Measurements from ENCODE around the gene NR2F1-AS1.

The NR2F1-AS1 gene

DNA sequence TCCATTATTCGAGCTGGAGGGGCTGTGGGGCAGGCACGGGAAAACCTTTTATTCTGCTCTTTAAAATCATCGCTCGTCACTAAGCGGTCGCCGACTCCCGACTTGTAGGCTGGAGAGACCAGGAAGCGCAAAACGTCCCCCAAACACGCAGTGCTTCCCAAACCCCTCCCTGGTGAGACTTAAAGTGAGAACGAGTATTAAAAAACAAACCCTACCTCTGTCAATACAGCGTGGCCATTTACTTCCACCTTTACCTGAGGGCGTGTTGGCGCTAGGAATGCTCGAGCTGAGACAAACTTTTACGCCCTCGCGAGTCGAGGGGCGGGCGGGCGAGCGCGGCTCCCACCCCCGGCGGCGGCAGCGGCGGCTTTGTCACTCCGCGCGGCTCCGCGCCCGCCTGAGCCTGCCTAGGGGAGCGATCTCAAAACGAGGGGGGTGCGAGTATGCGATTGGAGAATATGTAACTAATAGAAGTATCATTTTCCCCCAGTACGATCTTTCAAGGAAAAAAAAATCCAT is at the start of gene NR2F1-AS1:
Gene NR2F1-AS1 (minus strand): TSS at position 293 of the 519 bp plus-strand sequence.
- DNase-seq: no peak

DNA sequence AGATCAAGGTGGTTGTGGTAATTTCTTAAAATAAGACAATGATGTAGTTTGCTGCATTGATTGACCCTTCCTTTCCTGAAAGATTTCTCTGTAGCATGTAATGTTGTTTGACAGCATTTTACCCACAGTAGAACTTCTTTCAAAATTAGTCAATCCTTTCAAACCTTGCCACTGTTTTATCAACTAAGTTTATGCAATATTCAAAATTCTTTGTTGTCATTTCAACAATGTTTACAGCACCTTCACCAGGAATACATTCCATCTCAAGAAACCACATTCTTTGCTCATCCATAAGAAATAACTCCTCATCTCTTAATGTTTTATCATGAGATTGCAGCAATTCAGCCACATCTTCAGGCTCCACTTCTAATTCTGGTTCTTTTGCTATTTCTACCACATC is 45.8 kb upstream of the NR2F1-AS1 start:
- DNase-seq: no peak
- no peak for ATAC-seq

More for the DNA sequence above, at the start of gene NR2F1-AS1:
- ATAC-seq: peak; percentile 33

DNA sequence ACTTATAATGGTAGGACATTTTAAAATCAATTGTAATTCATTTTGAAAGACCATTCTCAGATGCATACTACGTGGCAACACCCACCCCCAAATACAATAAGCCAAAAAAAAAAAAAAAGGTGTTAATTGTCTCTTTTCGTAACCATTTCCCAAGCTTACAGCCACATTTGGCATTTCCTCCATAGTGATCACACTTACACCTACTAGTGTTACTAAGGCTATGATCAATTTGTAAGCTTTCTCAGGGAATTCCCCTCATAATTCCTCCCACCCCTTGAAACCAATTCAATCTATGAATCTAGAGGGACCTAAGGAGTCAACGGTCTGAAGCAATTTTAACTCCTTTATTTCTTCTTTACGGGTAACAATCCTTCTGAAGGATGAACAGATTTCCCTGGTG is 42.1 kb upstream of the NR2F1-AS1 start:
- ATAC-seq (peak; percentile 25), DNase-seq (no peak)

DNA sequence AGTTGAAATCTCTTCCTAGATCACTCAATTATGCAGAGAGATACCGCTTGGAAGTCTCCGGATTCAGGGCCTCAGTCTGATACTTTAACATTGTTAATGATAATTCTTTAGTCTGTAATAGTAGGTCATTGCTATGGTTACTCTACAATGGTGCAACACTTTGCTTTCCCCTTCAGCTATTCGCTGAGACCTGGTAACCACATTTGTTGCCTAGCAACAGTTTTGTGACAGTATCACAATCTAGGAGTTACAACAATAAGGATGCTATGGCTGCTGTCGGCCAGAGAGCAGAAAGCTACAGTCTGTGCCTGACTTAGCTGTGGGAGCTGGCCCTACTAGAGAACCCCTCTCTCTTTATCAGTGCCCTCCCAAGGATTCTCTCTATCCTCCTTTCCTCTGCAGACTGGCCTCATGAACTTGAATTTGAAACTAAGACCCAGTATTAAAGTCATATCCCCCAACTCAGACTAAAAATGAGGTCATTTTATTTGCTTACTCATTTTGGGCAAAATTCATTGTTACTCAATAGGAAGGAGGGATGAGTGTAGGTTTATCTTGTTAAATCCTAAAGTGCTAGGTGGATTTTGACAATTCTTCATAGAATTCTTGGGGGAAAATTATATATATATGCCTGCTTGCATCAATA is 41.3 kb upstream of the NR2F1-AS1 start:
- DNase-seq (no peak), ATAC-seq (peak; percentile 44)

DNA sequence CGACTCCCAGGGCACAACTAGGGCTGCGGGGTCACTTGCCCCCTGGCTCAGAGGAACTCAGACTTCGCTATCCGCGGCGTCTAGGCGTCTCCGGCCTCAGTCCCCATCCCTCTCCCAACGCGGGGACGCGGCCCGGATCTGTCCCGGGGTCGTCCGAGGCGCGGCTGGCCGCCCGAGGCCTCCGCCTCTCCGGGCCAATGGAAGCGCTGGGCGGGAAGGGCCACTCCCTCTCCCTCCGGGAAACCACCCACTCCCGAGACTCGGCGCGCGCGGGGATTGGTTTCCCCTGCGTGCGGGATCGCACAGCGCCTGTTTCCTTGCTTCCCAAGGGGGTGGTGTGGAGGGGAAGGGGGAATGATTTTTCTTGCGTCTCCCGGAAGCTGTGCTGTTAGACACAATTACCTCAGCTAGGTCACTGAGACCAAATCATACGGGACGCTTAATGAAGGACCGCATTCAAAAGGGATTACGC is 40.3 kb upstream of the NR2F1-AS1 start:
- DNase-seq (peak; percentile 39), ATAC-seq (peak; percentile 6)

DNA sequence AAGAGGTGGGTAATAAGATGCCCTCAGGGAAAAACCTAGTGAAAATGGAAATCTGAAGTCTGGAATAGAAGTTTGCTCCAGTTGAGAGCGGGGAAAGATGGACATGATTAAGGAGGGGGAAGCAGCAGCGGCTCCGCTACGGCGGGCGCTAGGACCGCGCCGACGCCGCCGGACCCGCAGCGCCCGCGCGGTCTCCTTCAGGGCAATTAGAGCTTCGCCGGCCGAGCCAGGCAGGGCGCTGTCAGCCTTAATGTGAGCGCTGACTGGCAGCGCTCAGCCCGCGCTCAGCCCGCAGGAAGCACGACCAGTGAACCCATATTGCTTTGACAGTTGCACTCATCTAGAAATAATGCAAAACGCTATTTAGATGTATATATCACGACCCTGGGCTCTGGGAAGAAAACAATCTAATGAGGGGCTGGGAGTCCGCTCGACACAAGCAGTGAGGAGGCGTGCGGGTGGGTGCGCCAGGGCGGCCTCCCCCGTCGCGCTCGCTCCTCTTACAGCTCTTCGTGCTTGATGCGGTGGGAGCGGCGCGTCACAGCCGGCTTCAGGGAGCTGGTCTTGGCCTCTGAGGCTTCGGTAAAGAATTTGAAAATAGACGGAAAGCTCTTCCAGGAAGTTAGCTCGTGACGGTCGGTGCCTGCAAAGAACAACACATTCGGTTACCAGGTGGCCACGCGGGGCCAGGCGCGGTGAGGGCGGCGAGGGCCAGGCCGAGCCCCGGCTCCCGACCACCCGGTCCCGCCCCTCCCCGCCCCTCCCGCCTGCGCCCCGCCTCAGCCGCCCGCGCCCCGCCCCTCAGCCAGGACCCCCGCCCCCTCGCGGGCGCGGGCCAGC is 39.7 kb upstream of the NR2F1-AS1 start:
- DNase-seq (peak; percentile 70), ATAC-seq (peak; percentile 90)

DNA sequence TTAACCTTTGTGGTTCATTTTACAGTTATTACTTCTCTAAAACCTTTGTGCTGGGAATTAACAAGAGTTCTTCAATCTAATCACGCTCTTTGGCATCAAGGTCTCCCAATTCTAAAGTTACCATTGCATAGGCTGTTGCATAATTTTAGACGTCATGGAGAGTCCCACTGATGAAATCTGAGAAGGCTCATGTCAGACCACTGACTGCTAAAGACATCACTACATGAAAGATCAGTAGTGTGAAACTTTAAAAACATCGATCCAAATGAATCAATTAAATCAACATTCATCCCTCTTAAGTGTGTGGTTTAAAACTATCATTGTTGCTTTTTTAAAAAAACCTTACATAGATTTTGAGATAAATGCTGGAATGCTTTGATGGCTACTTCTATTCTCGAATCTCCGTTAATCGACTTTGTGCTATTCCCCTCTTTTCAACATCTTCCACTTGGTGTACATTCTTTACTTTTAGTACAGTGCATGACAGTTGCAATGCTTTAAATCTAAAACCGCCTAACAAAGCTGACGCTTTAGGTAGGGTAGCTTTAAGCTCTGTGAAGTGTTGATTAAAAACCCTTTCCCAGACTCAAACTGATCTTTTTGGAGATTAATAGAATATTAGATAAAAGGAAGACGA is 35.6 kb upstream of the NR2F1-AS1 start:
- DNase-seq (no peak), ATAC-seq (no peak)

DNA sequence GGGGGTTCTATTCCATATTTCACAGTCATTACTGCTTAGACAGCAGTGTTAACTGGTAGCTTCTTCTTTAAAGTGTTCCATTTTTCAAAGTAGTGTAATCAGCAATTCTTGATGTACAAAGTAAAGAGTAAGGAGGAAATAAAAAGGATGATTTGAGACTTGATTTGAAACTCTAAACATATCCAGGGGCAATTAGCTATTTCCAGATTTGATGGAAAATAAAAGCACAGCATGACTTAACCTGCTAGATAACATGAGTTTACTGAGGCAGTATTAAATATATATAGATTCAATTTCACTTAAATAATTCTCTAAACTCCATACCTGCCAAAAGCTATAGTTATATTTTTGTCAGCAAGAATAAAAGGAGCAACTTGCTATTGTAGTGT is 31.8 kb upstream of the NR2F1-AS1 start:
- no peak for ATAC-seq
- DNase-seq: no peak

DNA sequence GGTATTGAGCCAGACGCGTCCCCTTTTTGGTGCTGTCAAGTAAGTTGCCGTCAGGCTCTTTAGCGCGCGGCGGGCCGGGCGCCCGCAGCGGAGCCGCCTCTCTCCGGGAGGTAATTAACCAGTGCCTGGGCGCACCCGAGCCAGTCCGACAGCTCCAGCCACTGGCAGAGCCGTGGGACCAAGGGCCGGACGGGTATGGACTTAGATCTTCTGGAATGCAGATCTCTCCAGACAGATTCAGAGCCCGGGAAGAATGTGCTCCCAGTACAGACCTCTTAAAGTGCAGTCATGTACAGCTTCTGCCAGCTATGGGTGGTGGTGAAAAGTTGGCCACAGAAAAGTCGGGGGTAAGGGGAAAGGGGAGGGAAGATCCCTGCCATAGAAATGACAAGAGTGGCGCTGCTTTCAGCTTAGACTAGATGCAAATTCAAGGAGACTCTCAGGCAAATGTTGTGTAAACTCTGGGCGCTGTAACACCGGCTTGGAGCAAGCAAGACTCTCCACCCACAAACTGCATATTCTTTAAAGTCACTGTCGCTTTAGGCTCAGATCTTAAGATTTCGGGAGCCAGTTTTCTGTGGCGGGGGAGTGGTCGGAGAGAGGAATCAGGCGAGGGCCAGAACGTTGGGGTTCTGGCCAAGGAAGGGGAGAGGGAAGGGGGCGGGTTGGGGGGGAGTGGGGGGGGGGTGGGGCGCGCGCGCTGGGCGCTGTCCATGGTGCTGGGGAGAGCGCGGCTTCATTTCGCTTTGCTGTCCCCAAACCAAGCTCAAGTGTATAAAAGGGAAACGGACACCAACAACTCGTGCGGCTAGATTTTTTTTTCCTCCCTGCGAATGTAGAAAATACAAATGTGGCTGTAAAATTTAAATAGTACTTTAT is 31.2 kb upstream of the NR2F1-AS1 start:
- ATAC-seq: peak; percentile 28
- peak; percentile 9 for DNase-seq

DNA sequence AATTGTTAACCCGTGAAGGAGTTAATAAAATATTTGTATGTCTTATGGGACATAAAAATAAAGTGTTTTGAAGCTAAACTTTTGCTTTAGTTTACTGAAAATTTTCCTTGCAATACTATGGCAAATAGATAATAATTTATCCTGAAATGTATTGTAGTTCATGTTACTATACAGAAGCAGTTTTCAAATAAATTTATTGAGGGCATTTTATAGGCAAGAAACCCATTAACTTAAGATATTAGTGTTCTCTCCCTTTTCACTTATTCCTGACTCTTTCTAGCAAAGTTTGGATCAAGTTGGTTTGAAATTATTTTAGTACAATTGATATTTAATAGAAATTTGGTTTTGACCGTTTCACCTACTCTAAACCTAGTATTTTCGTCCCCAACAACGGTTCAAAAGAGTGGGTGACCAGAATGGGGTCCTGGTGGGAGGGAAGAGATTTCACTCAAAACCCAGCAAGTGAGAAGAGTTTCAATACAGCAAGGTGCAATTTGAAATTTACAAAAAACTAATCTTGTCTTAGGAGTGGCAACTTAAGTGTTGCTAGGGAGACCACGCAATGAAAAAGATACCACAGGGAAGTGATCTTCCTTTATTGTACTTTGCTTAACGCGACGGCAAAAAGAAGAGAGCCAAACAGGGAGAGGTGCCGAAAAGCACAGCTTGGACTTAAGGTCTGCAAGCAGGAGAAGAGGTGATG is 30.4 kb upstream of the NR2F1-AS1 start:
- no peak for ATAC-seq
- DNase-seq: no peak

DNA sequence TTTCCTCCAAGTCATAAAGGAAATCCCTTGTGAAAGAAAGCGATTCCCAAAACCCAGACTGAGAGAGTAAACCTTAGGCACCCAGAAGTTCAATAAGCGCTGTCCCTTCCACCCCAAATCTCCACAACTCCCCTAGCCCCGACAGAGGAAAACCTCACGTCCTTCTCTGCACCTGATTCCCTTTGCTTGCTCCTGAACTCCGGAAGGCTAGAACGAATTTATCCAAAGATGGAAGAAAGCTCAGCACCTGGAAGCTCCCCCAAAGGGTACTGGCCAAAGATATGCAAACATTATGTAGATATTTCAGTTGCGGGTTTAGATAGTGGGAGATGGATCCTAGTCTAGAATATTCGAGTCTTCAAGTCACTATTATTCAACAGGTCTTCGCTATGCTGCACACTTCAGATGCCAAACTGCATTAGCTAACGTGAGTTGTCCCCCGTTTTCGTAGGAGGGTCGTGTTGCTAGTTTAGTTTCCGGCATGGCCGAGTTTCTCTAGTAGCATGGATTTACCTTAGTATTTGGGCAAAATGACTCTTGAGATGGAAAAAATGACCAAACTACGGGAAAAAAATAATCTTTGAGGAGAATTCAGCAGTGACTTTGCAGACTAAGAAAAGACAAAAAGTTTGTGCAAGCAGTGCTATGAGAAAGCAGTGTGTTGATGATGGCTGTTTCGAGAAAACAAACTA is 29.7 kb upstream of the NR2F1-AS1 start:
- DNase-seq (no peak), ATAC-seq (no peak)

DNA sequence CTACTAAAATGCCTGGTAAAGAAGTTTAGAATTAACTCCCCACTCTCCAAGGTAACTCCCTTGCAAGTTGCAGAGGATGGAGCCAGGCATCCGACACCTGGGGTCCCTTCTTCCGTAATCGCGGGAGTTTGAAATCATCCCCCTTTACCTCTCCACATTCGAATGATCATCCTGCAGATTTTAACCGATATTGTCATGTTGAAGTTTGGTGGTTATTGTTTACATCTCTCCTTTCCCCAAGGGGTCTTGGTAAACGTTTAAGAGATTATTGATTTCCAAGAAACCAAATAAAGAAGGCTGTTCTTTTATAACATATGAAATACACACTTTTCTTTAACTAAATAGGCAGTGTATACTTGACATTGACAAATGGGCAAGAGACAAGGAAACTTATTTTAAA is 28.7 kb upstream of the NR2F1-AS1 start:
- ATAC-seq (no peak), DNase-seq (no peak)

DNA sequence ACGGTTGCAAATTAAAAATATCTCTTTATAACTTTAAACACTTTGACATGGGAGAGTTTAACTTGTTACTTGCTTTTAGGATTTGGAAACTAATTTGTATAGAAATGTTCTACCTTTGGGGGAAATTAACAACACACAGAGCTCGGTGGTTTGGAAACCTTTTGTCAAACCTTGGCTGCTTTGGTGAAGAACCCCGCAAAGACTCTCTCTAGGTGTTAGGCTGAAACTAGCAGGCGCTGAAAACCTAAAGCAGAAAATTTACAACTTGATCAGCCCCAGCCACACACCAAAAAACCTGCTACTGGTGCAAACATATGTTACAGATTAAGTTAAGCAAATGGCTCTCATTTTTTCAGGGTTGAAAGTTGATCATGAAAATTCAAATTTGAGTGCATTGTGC is 27.8 kb upstream of the NR2F1-AS1 start:
- ATAC-seq (no peak), DNase-seq (no peak)

DNA sequence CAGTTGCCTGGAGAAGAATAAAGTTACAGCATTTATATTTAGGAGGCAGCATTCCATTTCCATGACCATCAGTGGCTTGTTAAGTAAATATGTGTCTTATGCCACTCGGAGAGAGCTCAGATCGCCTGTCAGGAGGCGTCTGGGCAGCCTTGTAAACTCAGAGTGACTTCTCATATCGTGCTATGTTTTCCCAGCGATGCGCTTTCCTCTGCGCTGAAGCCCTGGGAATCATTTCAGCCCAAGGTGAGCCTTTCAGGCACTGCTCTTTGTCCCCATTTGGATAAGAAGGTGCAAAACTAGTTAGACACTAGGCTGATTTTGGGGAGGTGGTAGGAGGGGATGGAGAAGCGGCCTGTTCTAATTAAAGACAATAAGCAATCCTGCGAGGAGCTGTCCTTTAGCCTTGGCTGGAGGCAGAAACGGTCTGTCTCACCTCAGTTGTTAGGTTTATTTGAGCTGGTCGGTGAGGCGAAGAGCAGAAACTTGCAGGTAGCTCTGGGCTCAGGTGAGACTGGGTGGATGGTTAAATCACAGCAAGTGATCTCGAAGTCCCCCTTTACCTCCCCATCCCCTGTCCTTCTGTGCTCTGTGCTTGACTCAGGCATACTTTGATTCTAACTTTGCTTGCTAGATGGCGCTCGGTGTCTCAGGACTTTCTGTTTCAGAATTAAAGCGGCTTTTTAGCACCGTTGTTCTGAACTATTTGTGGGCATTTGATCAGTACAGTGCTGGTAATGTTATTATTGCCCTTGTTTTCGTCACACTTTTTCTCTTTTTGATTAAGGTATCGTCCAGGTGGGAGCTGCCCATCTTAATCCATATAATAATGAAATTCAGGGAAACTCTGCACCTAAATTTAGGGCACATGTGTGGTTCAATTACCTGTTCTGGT is 26.6 kb upstream of the NR2F1-AS1 start:
- ATAC-seq: peak; percentile 71
- DNase-seq: peak; percentile 30

DNA sequence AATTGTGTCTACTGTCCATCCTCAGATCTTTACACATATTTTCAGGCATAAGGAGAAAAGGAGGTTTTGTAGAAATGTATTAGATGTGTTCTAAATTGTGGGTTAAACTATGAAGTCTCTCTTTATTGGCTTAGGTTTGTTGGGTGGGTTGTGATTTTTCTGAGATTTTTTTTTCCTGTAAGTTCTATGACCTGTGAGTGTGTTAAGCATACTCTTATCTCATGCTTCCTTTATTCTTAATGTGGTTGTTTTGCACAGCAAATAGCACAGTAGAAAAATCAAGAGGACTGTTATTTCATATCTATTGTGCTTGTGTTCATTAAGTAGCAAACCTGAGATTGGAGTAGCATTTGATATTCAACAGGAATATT is 25.3 kb upstream of the NR2F1-AS1 start:
- ATAC-seq (no peak), DNase-seq (no peak)

DNA sequence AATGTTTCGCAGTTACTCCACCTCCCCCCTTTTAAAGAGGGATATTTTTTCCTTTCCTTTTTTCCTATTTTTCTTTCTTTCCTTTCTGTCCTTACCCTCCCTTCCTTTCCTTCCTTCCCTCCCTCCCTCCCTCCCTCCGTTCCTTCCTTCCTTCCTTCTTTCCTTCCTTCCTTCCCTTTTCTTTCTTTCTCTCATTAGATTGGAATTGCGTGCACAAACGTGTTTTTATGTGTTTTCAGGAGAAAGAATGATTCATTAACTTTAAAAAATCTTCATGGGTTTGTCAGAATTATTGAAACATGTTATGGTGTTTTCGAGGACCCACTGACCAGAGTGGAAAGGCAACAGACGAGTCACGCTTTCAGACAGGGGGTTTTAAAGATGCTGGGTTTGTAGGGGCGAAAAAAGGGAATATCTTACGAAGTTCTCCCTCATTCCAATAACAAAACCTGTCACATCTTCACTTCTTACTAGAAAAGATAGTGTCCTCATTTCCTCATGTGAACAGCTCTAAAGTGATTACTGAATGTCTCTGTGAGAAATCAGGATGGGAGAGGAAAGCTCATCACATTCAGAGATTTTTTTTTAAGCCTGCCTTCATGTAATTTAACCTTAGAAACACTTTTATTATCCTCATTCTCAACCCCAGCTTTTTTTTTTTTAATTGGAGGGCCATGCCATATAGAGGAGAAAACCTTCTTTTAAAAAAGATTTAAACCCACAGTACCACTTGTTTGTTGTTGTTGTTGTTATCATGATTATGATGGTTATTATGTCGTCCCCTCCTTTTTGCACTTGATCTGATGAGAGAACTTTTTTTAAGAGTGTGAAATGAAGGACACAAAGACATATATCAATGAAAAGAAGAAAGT is 23.9 kb upstream of the NR2F1-AS1 start:
- DNase-seq (no peak), ATAC-seq (no peak)

DNA sequence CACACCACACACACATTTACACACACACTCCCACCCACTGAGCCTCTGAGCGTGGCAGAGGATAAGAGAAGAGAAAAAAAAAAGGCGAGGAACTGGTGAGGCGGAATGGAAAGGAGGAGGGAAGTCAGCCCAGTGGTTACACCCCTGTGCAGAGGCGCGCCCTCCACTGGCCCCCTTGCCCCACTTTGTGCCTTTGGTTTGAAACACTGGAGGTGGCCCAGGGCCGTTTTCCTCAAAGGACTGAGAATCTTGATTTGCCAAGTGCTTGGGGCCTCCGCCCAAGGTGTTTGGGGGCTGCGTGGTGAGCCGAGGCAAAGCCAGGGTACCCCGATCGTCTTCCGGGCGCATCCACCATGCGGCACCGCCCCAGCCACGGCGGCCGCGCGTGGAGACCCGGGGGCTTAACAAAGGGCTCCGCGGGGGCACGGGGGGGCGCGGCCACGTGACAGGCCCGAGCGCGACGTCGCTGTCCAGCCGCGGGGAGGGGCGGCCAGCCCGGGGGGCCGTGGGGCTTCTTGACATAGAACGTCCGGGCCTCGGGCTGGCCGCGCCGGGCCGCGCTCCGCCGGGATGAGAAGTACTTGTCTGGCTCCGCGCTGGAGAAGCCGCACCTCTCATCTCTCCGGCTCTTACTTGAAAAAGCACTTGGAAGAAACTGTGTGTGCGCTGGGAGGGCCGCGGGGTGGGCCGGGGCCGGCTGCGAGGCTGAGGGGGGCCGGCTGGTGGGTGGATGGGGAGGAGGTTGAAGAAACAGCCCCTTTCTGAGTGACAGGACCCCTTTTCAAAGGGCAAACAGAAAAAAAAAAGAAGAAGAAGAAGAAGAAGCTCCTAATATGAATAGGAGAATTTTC is 23.0 kb upstream of the NR2F1-AS1 start:
- DNase-seq: no peak
- ATAC-seq: no peak

All from stimulated activated naive CD8-positive, alpha-beta T cell treated with anti-CD3 and anti-CD28 coated beads, Interleukin-15, Interleukin-2, amounts not matched to agents 100 U/mL and 50 U/mL, for 24 hours (primary cell).